ENCODE data around the gene MCF2L.
"Not testable (repeated sequence)": the region's sequence is repeated elsewhere in the genome, so short reads cannot be mapped to it uniquely, and the experiment has no call there.

- TF ChIP-seq RB1 (IDR thresholded peaks at IDR 0.05; ENCODE audit: borderline replicate concordance); MYB (IDR thresholded peaks at IDR 0.05; ENCODE audit: borderline replicate concordance, low read depth, low read length); TCF7 (IDR thresholded peaks at IDR 0.05; ENCODE audit: borderline replicate concordance); EP300 (IDR thresholded peaks at IDR 0.05; ENCODE audit: borderline replicate concordance in 1 of 2, control insufficient read depth in 1 of 2, low read depth in 2 of 2, low read length in 2 of 2); BACH1 (IDR thresholded peaks at IDR 0.05; ENCODE audit: borderline replicate concordance); CTCF (IDR thresholded peaks at IDR 0.05 in 2 of 3, conservative IDR thresholded peaks at IDR 0.05 in 1 of 3; ENCODE audit: control insufficient read depth in 2 of 3, extremely low read depth in 1 of 3, insufficient read depth in 1 of 3, low read depth in 3 of 3, low read length in 3 of 3); CHD2 (IDR thresholded peaks at IDR 0.05; ENCODE audit: borderline replicate concordance, low read depth, low read length); E4F1 (IDR thresholded peaks at IDR 0.05; ENCODE audit: borderline replicate concordance, partially characterized antibody); SIN3A (IDR thresholded peaks at IDR 0.05; ENCODE audit: low read depth, low read length); EZH2 (IDR thresholded peaks at IDR 0.05; ENCODE audit: borderline replicate concordance, control insufficient read depth, low read depth, low read length); ASH2L (IDR thresholded peaks at IDR 0.05; ENCODE audit: borderline replicate concordance, low read depth); NFYB (IDR thresholded peaks at IDR 0.05; ENCODE audit: insufficient read depth, low read depth, low read length): not testable (repeated sequence)
These were observed 27.2 kb upstream of the MCF2L start for GRCh38 chr13:112941765-112942164.
